Adrenal gland (tissue), 5 donors: ENCODE data around the gene HPN.

ENCODE experiments used
- POLR2A ChIP-seq, 2 donors: fragments of 450-650 bp; IDR thresholded peaks; one replicate each; pipeline ENCODE4 v1.6.1; 2017; ENCODE audit warnings: antibody characterized with exemption in 2 of 2, mild to moderate bottlenecking in 2 of 2, moderate library complexity in 1 of 2
- TF ChIP-seq, protein P1 (sequence below), 6 experiments: fragments of 450-650 bp in 4 of 6; fragments of 200-600 bp in 2 of 6; sonication (generic) in 1 of 6; IDR thresholded peaks; 1 replicate in 5 of 6; 2 replicates in 1 of 6; pipeline versions ENCODE4 v1.5.1 to v1.8.0; 2016 to 2021; ENCODE audit warnings: antibody characterized with exemption in 6 of 6, mild to moderate bottlenecking in 2 of 6, moderate library complexity in 1 of 6
- donor health status: DM: no; HTN: no; CAD: no.

DNA sequence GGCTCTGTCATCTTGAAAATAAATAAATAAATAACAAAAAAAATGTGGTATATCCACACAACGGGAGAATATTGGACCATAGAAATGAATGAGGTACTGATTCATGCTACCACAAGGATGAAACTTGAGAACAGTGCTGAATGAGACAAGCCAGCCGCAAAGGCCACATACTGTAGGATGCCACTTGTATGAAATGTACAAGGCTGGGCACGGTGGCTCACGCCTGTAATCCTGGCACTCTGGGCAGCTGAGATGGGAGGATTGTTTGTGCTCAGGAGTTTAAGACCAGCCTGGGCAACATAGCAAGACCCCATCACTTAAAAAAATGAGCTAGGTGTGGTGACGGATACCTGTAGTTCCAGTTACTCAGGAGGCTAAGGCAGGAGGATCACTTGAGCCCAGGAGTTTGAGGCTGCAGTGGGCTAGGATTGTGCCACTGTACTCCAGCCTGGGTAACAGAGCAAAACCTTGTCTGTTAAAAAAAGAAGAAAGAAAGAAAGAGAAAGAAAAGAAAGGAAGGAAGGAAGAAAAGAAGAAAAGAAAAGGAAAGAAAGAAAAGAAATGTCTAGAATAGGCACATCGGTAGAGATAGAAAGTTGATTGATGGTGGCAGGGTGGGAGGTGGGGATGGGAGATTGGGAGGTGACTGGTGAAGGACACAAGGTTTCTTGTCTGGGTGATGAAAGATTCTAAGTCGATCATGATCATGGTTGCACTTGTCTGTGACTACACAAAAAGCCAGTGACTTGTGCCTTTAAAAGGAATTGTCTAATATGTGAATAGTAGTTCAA is 20.3 kb downstream of the HPN start:
- TF ChIP-seq POLR2A (IDR thresholded peaks at IDR 0.05) = no peak
- TF ChIP-seq, protein P1, sequence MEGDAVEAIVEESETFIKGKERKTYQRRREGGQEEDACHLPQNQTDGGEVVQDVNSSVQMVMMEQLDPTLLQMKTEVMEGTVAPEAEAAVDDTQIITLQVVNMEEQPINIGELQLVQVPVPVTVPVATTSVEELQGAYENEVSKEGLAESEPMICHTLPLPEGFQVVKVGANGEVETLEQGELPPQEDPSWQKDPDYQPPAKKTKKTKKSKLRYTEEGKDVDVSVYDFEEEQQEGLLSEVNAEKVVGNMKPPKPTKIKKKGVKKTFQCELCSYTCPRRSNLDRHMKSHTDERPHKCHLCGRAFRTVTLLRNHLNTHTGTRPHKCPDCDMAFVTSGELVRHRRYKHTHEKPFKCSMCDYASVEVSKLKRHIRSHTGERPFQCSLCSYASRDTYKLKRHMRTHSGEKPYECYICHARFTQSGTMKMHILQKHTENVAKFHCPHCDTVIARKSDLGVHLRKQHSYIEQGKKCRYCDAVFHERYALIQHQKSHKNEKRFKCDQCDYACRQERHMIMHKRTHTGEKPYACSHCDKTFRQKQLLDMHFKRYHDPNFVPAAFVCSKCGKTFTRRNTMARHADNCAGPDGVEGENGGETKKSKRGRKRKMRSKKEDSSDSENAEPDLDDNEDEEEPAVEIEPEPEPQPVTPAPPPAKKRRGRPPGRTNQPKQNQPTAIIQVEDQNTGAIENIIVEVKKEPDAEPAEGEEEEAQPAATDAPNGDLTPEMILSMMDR (IDR thresholded peaks at IDR 0.05) = no peak
